Activated CD8-positive, alpha-beta memory T cell treated with anti-CD3 and anti-CD28 coated beads for 4 hours (primary cell): ENCODE measurements around the gene ITPKC.
"Not testable (repeated sequence)": the region's sequence is repeated elsewhere in the genome, so short reads cannot be mapped to it uniquely, and the experiment has no call there.

ENCODE experiments used
- DNase-seq, 2 donors: peaks; one replicate each; pipeline ENCODE4 v3.0.0-alpha.2; 2020; ENCODE audit warnings: low read depth in 2 of 2

Gene ITPKC

GRCh38 chr19:40766385-40766784 lies 49.5 kb downstream of the ITPKC start:
- DNase-seq, result not testable (repeated sequence)

- no peak for DNase-seq
Measured at GRCh38 chr19:40768869-40769268, 52.0 kb downstream of the ITPKC start.

DNA sequence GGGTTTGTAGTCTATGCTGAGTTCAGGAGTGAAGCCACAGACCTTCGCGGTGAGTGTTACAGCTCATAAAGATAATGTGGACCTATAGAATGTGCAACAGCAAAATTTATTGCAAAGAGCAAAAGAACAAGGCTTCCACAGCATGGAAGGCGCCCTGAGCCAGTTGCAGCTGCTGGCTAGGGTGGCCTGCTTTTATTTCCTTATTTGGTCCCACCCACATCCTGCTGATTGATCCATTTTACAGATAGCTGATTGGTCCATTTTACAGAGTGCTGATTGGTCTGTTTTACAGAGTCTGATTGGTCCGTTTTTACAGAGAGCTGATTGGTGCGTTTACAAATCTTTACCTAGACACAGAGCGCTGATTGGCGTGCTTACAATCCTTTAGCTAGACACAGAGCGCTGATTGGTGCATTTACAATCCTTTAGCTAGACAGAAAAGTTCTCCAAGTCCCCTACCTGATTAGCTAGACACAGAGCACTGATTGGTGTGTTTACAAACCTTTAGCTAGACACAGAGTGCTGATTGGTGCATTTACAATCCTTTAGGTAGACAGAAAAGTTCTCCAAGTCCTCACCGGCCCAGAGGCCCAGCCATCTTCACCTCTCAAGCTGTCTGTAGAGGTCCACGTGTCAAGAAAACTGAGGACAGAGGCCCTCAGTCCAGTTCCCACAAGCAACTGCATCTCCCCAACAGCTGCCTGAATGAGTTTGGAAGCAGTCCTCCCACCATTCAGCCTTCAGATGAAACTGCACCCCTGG lies 54.4 kb downstream of the ITPKC start:
- not testable (repeated sequence) for DNase-seq

DNA sequence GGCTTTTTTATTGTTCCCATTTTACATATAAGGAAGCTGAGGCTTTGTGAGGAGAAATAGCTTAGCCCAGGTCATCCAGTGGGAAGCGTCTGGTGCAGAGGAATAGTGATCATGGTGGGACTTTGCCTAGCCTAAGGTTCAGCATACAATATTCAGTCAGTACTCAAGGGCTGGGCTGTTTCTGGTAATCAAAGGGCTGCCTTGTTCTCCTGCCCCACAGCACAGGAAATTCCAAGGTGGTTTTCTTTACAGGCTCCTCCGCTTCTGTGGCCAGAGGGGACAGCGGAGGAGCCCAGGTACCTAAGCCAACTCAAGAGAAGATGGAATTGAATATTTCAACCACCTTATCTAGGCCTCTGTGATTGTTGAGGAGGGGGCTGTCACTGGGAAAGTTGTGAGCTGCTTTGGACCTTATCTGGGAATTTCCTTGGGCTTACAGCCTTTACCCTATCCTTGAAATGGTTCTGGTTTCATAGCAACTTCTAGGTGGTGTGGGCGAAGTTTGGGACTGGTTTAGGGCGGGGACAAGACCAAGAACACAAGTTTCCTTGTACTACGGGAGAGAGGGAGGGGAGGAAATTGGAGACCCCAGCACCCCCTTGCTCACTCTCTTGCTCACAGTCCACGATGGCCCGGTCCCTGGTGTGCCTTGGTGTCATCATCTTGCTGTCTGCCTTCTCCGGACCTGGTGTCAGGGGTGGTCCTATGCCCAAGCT lies 58.2 kb downstream of the ITPKC start, which contains the start of gene MIA:
TSS of gene MIA (plus strand) at position 606 of the 716 bp plus-strand sequence. CDS start at position 628, 22 bp downstream.
- no peak for DNase-seq

DNA sequence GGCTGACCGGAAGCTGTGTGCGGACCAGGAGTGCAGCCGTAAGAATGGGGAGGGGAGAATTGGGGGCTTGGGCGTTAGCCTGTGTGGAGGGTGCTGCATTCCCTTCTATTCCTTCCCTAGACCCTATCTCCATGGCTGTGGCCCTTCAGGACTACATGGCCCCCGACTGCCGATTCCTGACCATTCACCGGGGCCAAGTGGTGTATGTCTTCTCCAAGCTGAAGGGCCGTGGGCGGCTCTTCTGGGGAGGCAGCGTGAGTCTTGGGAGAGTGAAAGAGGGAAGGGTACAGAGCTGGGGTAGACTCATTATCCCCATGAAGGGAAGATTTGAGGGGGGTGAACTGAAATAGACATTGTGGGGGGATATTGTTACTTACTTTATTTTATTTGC lies 58.7 kb downstream of the ITPKC start:
- no peak for DNase-seq

DNA sequence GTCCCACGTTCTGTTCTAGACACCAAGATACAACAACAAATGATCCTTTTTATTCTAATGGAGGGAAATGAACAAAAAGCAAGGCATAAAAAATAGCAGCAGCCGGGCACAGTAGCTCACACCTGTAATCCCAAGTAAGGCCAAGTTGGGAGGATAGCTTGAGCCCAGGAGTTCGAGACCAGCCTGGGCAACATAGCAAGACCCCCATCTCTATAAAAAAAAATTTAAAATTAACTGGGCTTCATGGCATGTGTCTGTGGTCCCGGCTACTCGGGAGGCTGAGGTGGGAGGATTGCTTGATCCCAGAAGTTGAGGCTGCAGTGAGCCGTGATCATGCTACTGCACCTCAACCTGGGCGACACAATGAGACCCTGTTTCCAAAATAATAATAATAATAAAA lies 59.5 kb downstream of the ITPKC start:
- no peak for DNase-seq

GRCh38 chr19:40776932-40777644 lies 60.2 kb downstream of the ITPKC start:
- peak; percentile 80 to 86 for DNase-seq

DNA sequence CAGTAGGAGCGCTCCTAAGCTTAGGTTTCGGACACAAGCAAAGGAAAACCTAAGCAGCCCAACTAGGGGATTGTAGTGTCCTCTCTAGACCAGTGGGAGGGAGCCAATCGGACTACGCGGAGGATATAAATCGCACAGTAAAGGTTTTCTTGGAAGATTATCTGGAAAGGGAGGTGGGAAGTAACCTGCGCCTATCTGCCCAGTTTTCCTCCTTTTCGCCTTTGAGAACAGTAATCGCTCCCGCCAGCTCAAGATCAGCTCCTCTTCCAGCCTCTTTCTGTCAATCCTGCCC lies 60.7 kb downstream of the ITPKC start:
- no peak for DNase-seq

GRCh38 chr19:40777937-40778705 lies 61.2 kb downstream of the ITPKC start, which contains the start of gene RAB4B:
RAB4B (plus strand) TSS chr19:40778247; CDS start chr19:40778376, 129 bp downstream.
- peak; percentile 99 to 100 for DNase-seq

DNA sequence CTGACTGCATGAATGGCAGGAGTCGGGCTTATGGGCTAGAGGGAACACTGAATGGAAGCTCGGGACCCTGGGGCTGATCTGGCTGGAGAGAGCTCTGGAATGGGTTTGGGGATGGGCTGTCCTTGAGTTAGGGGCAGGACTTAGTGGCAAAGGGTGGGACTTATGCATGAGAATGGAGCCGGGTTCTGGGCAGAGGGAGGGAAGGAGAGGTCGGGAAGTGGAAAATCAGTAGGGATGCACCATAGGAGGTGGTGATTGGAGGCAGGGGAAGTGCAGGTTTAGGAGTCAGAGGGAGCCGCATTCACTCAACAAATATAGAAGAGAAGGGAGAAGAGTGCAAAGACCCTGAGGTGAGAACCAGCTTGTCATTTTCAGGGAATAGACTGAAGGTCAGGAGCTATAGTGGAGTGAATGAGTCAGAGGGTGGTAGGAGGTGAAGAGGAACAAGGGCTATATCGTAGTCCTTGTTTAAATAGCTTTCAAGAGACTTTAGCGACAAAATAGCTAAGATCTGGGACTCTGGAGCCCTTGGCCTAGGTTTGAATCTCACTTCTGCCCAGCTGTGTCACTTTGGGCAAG lies 61.9 kb downstream of the ITPKC start:
- no peak for DNase-seq

DNA sequence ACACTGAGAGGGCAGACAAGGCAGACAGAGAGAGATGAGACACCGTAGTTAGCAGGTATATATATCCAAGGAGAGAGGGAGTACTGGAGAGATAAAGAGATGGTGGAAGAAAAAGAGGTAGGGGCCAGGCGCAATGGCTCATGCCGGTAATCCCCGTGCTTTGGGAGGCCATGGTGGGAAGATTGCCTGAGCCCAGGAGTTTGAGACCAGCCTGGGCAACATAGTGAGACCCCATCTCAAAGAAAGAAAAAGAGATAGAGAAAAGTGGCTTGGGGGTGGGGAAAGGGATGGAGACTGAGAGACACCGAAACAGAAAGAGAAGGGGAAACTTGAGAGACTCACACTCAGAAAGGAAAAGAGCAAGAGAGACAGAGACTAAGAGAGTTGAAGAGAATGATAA lies 63.7 kb downstream of the ITPKC start:
- no peak for DNase-seq

GRCh38 chr19:40781140-40781539 lies 64.2 kb downstream of the ITPKC start:
- DNase-seq, result no peak

GRCh38 chr19:40783711-40784110 lies 66.8 kb downstream of the ITPKC start:
- DNase-seq, result no peak

GRCh38 chr19:40784146-40784545 lies 67.2 kb downstream of the ITPKC start:
- DNase-seq, result not testable (repeated sequence)

DNA sequence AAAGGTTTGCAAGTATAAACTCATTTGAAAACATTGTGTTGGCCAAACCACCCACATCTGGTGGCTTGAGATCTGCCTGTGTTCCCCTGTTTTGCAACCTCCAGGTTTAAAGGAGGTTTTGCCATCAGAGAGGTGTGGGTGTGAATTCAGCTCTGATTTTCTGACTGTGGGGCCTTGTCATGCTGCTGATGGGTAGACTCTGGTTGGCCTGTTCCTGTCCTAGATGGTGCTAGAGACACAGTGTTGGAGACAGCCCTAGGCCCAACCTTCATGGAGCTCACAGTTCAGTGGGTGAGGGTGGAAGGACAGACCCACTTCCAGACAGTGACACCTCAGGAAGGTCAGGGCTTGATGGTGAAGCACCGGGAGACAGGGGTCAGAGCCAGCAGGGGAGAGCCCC lies 68.6 kb downstream of the ITPKC start:
- no peak for DNase-seq

GRCh38 chr19:40786060-40787037 lies 69.4 kb downstream of the ITPKC start:
- no peak for DNase-seq
